HG03354 (cell line): ENCODE results near the gene MINDY4.

Experiments used
- ATAC-seq: cut with Tn5 transposase; IDR thresholded peaks from one replicate; pipeline ENCODE4 v1.9.1; 2021; ENCODE audit warnings: mild to moderate bottlenecking; ENCODE audit not compliant: unreplicated experiment, poor library complexity, severe bottlenecking

Gene MINDY4

DNA sequence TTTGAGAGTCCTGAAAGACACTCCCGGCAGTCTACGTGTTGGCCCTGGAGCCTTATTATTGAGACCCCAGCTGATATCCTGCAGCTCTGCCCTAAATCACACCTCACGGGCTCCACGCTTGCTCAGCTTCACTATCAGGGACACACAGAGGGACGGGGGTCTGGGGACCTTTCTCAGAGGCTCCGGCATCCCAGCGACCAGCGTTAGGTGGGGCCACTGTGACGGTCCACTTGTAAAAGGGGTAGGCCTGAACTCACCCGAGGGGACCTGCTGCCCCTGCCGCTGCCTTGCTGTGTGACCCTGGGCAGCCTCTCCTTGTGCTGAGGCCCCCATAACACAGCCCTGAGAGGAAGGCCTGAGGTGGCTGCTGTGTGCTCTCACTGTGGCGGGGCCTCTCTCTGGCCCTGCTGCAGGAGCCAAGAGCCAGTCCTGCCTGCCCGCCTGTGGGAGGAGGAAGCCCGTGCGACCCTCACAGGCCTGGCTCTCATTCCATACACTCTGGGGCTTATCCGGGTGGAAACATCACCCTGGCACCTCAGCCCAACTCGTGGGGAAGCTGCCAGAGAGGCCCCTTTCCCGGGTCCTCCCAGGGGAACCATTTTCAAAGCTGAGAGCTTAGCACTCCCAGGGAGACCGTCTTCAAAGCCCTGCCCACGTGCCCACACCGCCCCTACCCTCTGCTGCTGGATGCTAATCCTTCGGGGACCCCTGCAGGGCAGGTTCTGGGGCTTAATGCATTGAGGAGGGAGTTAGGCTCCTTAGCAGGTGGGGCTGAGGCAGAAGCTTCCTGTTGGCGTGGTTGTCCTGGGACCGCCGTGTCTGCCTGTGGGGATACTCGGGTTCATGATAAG lies 162.1 kb downstream of the MINDY4 start:
- no peak for ATAC-seq

- ATAC-seq = no peak
Measured at GRCh38 chr7:30934225-30934624, 163.0 kb downstream of the MINDY4 start.

GRCh38 chr7:30934732-30935568 lies 163.7 kb downstream of the MINDY4 start:
- no peak for ATAC-seq

- ATAC-seq = no peak
Measured at GRCh38 chr7:30935569-30935877, 164.3 kb downstream of the MINDY4 start.

- no peak for ATAC-seq
Measured at GRCh38 chr7:30936650-30937245, 165.5 kb downstream of the MINDY4 start.

- no peak for ATAC-seq
Measured at GRCh38 chr7:30937416-30937815, 166.2 kb downstream of the MINDY4 start.

- peak; percentile 83 for ATAC-seq
Measured at GRCh38 chr7:30938435-30939316, 167.5 kb downstream of the MINDY4 start.

- no peak for ATAC-seq
Measured at GRCh38 chr7:30941582-30942323, 170.5 kb downstream of the MINDY4 start.
